H9 (cell line): ENCODE results near the gene SPAG17. TPM values are rescaled to one million over a fixed set of nuclear protein-coding genes. Genes with fewer than 3 reads are reported as not detected.

Experiments
- DNase-seq: peaks from one replicate; pipeline ENCODE4 v3.0.0-alpha.2; 2017
- H2AFZ ChIP-seq: one replicate; pipeline ENCODE4 v1.6.1; 2013; ENCODE audit warnings: mild to moderate bottlenecking, low read length, control low read depth, moderate library complexity
- H2AK5ac ChIP-seq: 2 replicates; pipeline ENCODE4 v1.6.1; 2013; ENCODE audit warnings: low read length, control low read depth, mixed read lengths; ENCODE audit not compliant: insufficient read length
- H2BK120ac ChIP-seq: one replicate; pipeline ENCODE4 v1.6.1; 2013; ENCODE audit warnings: low read depth, mild to moderate bottlenecking, low read length, control low read depth, inconsistent platforms; ENCODE audit not compliant: poor library complexity, severe bottlenecking
- H2BK12ac ChIP-seq: 2 replicates; pipeline ENCODE4 v1.6.1; 2013; ENCODE audit warnings: low read length, control low read depth, mixed read lengths, low read depth; ENCODE audit not compliant: insufficient read length
- H2BK15ac ChIP-seq: 2 replicates; pipeline ENCODE4 v1.6.1; 2013; ENCODE audit warnings: low read depth, low read length, control low read depth
- H2BK20ac ChIP-seq: one replicate; pipeline ENCODE4 v1.6.1; 2013; ENCODE audit warnings: low read depth, mild to moderate bottlenecking, low read length, control low read depth, inconsistent platforms; ENCODE audit not compliant: poor library complexity, severe bottlenecking
- H2BK5ac ChIP-seq: 2 replicates; pipeline ENCODE4 v1.6.1; 2013; ENCODE audit warnings: low read length, control low read depth, mixed read lengths; ENCODE audit not compliant: insufficient read length
- H3K14ac ChIP-seq: 2 replicates; pipeline ENCODE4 v1.6.1; 2013; ENCODE audit warnings: low read length, control low read depth; ENCODE audit not compliant: insufficient read depth
- H3K18ac ChIP-seq: 2 replicates; pipeline ENCODE4 v1.6.1; 2013; ENCODE audit warnings: low read depth, mild to moderate bottlenecking, mixed read lengths, low read length, control low read depth; ENCODE audit not compliant: insufficient read length
- H3K23ac ChIP-seq: 2 replicates; pipeline ENCODE4 v1.6.1; 2013; ENCODE audit warnings: low read length, control low read depth, mixed read lengths, low read depth; ENCODE audit not compliant: insufficient read length
- H3K23me2 ChIP-seq: 2 replicates; pipeline ENCODE4 v1.6.1; 2013; ENCODE audit warnings: low read depth, mild to moderate bottlenecking, mixed read lengths, low read length, control low read depth; ENCODE audit not compliant: insufficient read length, poor library complexity, severe bottlenecking
- H3K27ac ChIP-seq: 2 replicates; pipeline ENCODE4 v1.5.1; 2013; ENCODE audit warnings: low read length, control low read depth, mixed read lengths, low read depth; ENCODE audit not compliant: insufficient read length
- H3K27me3 ChIP-seq: 2 replicates; pipeline ENCODE4 v1.6.1; 2013; ENCODE audit warnings: low read length, control low read depth, inconsistent platforms; ENCODE audit not compliant: insufficient read depth
- H3K4ac ChIP-seq: 2 replicates; pipeline ENCODE4 v1.6.1; 2013; ENCODE audit warnings: low read depth, mild to moderate bottlenecking, control low read depth, inconsistent platforms, low read length, moderate library complexity
- H3K4me1 ChIP-seq: 2 replicates; pipeline ENCODE4 v1.6.1; 2013; ENCODE audit warnings: low read length, control low read depth, inconsistent platforms; ENCODE audit not compliant: insufficient read depth
- H3K4me2 ChIP-seq: 2 replicates; pipeline ENCODE4 v1.6.1; 2013; ENCODE audit warnings: low read length, control low read depth, mixed read lengths; ENCODE audit not compliant: insufficient read length, insufficient read depth
- H3K56ac ChIP-seq: 2 replicates; pipeline ENCODE4 v1.6.1; 2013; ENCODE audit warnings: low read depth, mild to moderate bottlenecking, mixed read lengths, low read length, control low read depth; ENCODE audit not compliant: insufficient read length
- H3K79me1 ChIP-seq: 2 replicates; pipeline ENCODE4 v1.6.1; 2013; ENCODE audit warnings: low read depth, mild to moderate bottlenecking, moderate library complexity, low read length, control low read depth, inconsistent platforms; ENCODE audit not compliant: insufficient read depth, poor library complexity, severe bottlenecking
- H3K79me2 ChIP-seq: 2 replicates; pipeline ENCODE4 v1.6.1; 2013; ENCODE audit warnings: low read length, control low read depth, inconsistent platforms; ENCODE audit not compliant: insufficient read depth
- H3K9ac ChIP-seq: 2 replicates; pipeline ENCODE4 v1.6.1; 2013; ENCODE audit warnings: low read length, control low read depth, mixed read lengths; ENCODE audit not compliant: insufficient read length; ENCODE audit errors: extremely low read depth
- H3K9me3 ChIP-seq: one replicate; pipeline ENCODE4 v1.6.1; 2013; ENCODE audit warnings: low read depth, low read length, inconsistent platforms; ENCODE audit not compliant: control insufficient read depth
- H3T11ph ChIP-seq: one replicate; pipeline ENCODE4 v1.6.1; 2013; ENCODE audit warnings: mild to moderate bottlenecking, low read length, control low read depth, inconsistent platforms
- H4K20me1 ChIP-seq: one replicate; pipeline ENCODE4 v1.6.1; 2013; ENCODE audit not compliant: control insufficient read depth, insufficient read length, insufficient read depth
- H4K5ac ChIP-seq: 2 replicates; pipeline ENCODE4 v1.6.1; 2013; ENCODE audit warnings: low read depth, mild to moderate bottlenecking, mixed read lengths, low read length, control low read depth; ENCODE audit not compliant: insufficient read length
- H4K8ac ChIP-seq: replicated peaks from 2 replicates; pipeline ENCODE4 v1.6.1; 2013; ENCODE audit warnings: low read length, control low read depth, mixed read lengths, low read depth; ENCODE audit not compliant: insufficient read length
- H4K91ac ChIP-seq: 2 replicates; pipeline ENCODE4 v1.6.1; 2013; ENCODE audit warnings: low read depth, mild to moderate bottlenecking, moderate library complexity, mixed read lengths, low read length, control low read depth; ENCODE audit not compliant: insufficient read length
- H3K27ac Mint-ChIP-seq, 3 experiments: 2 replicates in 2 of 3; 3 replicates in 1 of 3; pipeline ENCODE4 v1.8.0; 2020 to 2021; ENCODE audit warnings: mixed read lengths in 3 of 3, mild to moderate bottlenecking in 1 of 3, moderate library complexity in 1 of 3
- H3K27me3 Mint-ChIP-seq: 2 replicates; pipeline ENCODE4 v1.8.0; 2021; ENCODE audit warnings: low read depth, mild to moderate bottlenecking, moderate library complexity, mixed read lengths
- H3K36me3 Mint-ChIP-seq, 3 experiments: 2 replicates in 2 of 3; 3 replicates in 1 of 3; pipeline ENCODE4 v1.8.0; 2020 to 2021; ENCODE audit warnings: low read depth in 3 of 3, mixed read lengths in 3 of 3; ENCODE audit not compliant: insufficient read depth in 1 of 3
- H3K4me1 Mint-ChIP-seq, 2 experiments: 2 replicates each; pipeline ENCODE4 v1.8.0; 2020; ENCODE audit warnings: mixed read lengths in 2 of 2
- H3K4me3 Mint-ChIP-seq, 2 experiments: 2 replicates in 1 of 2; 3 replicates in 1 of 2; pipeline ENCODE4 v1.8.0; 2020 to 2021; ENCODE audit warnings: mild to moderate bottlenecking in 2 of 2, mixed read lengths in 2 of 2, moderate library complexity in 1 of 2
- H3K9me3 Mint-ChIP-seq, 2 experiments: 2 replicates in 1 of 2; 3 replicates in 1 of 2; pipeline ENCODE4 v1.8.0; 2020; ENCODE audit warnings: mild to moderate bottlenecking in 2 of 2, mixed read lengths in 2 of 2, moderate library complexity in 1 of 2
- CTCF ChIP-seq: fragments of 200-600 bp; sonication (generic); conservative IDR thresholded peaks from 3 replicates; pipeline ENCODE4 v1.8.0; 2021; ENCODE audit warnings: antibody characterized with exemption, mild to moderate bottlenecking
- WGBS: extraction: QIAGEN DNeasy Blood & Tissue Kit; methylation state at CpG from one replicate; pipeline ENCODE4 v1.1.7; 2013; ENCODE audit warnings: missing lambda C conversion rate, low lambda C conversion rate, mixed read lengths; ENCODE audit not compliant: insufficient read length; ENCODE audit errors: extremely low coverage; 5-methylcytosine and 5-hydroxymethylcytosine counted together
- total RNA-seq: library from RNA; stranded (reverse); gene quantifications from 2 replicates; pipeline ENCODE4 v1.2.1, GENCODE V29; 2021

SPAG17 gene
- total RNA-seq, 1 experiment from 2014 or later: 0.37 TPM

- Histone ChIP-seq H3K56ac (no peak overlapping the region), H2AK5ac (no peak overlapping the region), H3K23me2 (peaks cover 3% of the 10 kb centered on the region), H3K27ac (no peak overlapping the region), H3K4me1 (no peaks in the 10 kb centered on the region; the same call in 1 of the 2 replicates), H3K23ac (no peak overlapping the region), H2BK15ac (no peak overlapping the region), H3K4me2 (no peak overlapping the region), H4K91ac (no peak overlapping the region), H3K27me3 (no peaks in the 10 kb centered on the region), H3K79me2 (no peaks in the 10 kb centered on the region), H2BK20ac (no peak overlapping the region), H3K9ac (no peak overlapping the region), H4K5ac (no peak overlapping the region), H2BK12ac (no peak overlapping the region), H3K18ac (no peak overlapping the region), H3K9me3 (no peaks in the 10 kb centered on the region), H2AFZ (peak overlapping the region; percentile 36), H3K14ac (no peak overlapping the region), H2BK120ac (no peak overlapping the region), H3T11ph (no peak overlapping the region), H3K4ac (no peak overlapping the region), H4K8ac (no peak overlapping the region), H4K20me1 (no peaks in the 10 kb centered on the region), H2BK5ac (no peak overlapping the region), H3K79me1 (no peaks in the 10 kb centered on the region)
- no peak overlapping the region for H3K27ac Mint-ChIP-seq
- no CpG with 5 or more reads among the region's 1 CpG for WGBS
- H3K27me3 Mint-ChIP-seq: no peaks in the 10 kb centered on the region; the same call in 1 of the 2 replicates
- no peak for DNase-seq
- peaks cover 9 to 18% of the 10 kb centered on the region in 2 experiments; a peak in 4 of 5 replicates for H3K9me3 Mint-ChIP-seq
- TF ChIP-seq CTCF: no peak
- H3K36me3 Mint-ChIP-seq: peaks cover 0 to 9% (median 4%) of the 10 kb centered on the region in 3 experiments; a peak in 4 of 7 replicates
- H3K4me3 Mint-ChIP-seq: no peak overlapping the region
- H3K4me1 Mint-ChIP-seq: peaks cover 30 to 31% of the 10 kb centered on the region in 2 experiments
Measured at GRCh38 chr1:118188411-118188810, 3.4 kb upstream of the SPAG17 start.
